H1 (cell line): Measurements from ENCODE around the gene ARMH3. TPM values are rescaled to one million over a fixed set of nuclear protein-coding genes. Genes with fewer than 3 reads are reported as not detected.

Experiments
- CTCF ChIA-PET: fragments of 300-600 bp; sonication (Branson Sonifier 250); formaldehyde crosslinking; loops from one replicate; lab custom pipeline; 2021; ENCODE audit not compliant: partially characterized antibody; lab: Charles Lee
- POLR2A ChIA-PET: fragments of 300-600 bp; sonication (Branson Sonifier 250); formaldehyde crosslinking; loops from one replicate; lab custom pipeline; 2021; ENCODE audit warnings: inconsistent platforms; ENCODE audit not compliant: partially characterized antibody; lab: Charles Lee
- DNase-seq, 2 experiments: peaks; one replicate each; pipeline versions ENCODE4 v3.0.0 to v3.0.0-alpha.2; 2010 to 2022; ENCODE audit warnings: low spot score in 2 of 2, low read depth in 1 of 2, mixed read lengths in 1 of 2
- FAIRE-seq: peaks from 2 replicates; lab custom pipeline; 2011; peaks lifted over from hg19 to GRCh38; lab: Jason Lieb, UNC
- H2AFZ ChIP-seq: 2 replicates; pipeline ENCODE4 v1.8.1; 2012; ENCODE audit warnings: low read length, inconsistent platforms
- H2AK5ac ChIP-seq: 2 replicates; pipeline ENCODE4 v1.6.1; 2013; ENCODE audit warnings: low read depth, low read length
- H2BK120ac ChIP-seq: replicated peaks from 2 replicates; pipeline ENCODE3; 2013; ENCODE audit warnings: low read depth, low read length, inconsistent platforms
- H2BK12ac ChIP-seq: 2 replicates; pipeline ENCODE4 v1.6.1; 2013; ENCODE audit warnings: low read depth, low read length
- H2BK15ac ChIP-seq: 2 replicates; pipeline ENCODE4 v1.6.1; 2013; ENCODE audit warnings: low read length
- H2BK20ac ChIP-seq: 2 replicates; pipeline ENCODE4 v1.6.1; 2013; ENCODE audit warnings: low read length
- H2BK5ac ChIP-seq: 2 replicates; pipeline ENCODE4 v1.6.1; 2013; ENCODE audit warnings: low read depth, low read length
- H3K14ac ChIP-seq: 2 replicates; pipeline ENCODE4 v1.6.1; 2013; ENCODE audit warnings: inconsistent platforms; ENCODE audit not compliant: insufficient read length
- H3K18ac ChIP-seq: 2 replicates; pipeline ENCODE4 v1.6.1; 2013; ENCODE audit warnings: low read length; ENCODE audit errors: extremely low read depth
- H3K23ac ChIP-seq: 2 replicates; pipeline ENCODE4 v1.6.1; 2013; ENCODE audit warnings: inconsistent platforms; ENCODE audit not compliant: insufficient read length
- H3K23me2 ChIP-seq: 2 replicates; pipeline ENCODE4 v1.6.1; 2013; ENCODE audit warnings: low read depth, low read length
- H3K27ac ChIP-seq: 2 replicates; pipeline ENCODE4 v1.6.1; 2011; ENCODE audit warnings: low read depth, low read length, inconsistent platforms
- H3K27me3 ChIP-seq, 4 experiments: replicated peaks in 1 of 4; 1 replicate in 1 of 4; 2 replicates in 3 of 4; pipeline versions ENCODE4 v1.6.1 to v1.8.1; 2011 to 2013; ENCODE audit warnings: low read length in 3 of 4, mild to moderate bottlenecking in 3 of 4, inconsistent platforms in 2 of 4, mixed read lengths in 2 of 4, moderate library complexity in 1 of 4; ENCODE audit not compliant: control insufficient read depth in 3 of 4, insufficient read depth in 3 of 4; ENCODE audit errors: extremely low read depth in 1 of 4
- H3K36me3 ChIP-seq, 4 experiments: 2 replicates each; pipeline versions ENCODE4 v1.6.1 to v1.8.1; 2011 to 2013; ENCODE audit warnings: mild to moderate bottlenecking in 4 of 4, low read length in 3 of 4, moderate library complexity in 2 of 4, control low read depth in 1 of 4, inconsistent platforms in 1 of 4; ENCODE audit not compliant: insufficient read depth in 4 of 4, control insufficient read depth in 2 of 4
- H3K4ac ChIP-seq: replicated peaks from 2 replicates; pipeline ENCODE3; 2013; ENCODE audit warnings: low read length, low read depth, mixed read lengths, inconsistent platforms; ENCODE audit not compliant: insufficient read length
- H3K4me1 ChIP-seq, 4 experiments: replicated peaks in 1 of 4; 1 replicate in 1 of 4; 2 replicates in 3 of 4; pipeline versions ENCODE4 v1.6.1 to v1.8.1; 2011 to 2013; ENCODE audit warnings: low read length in 3 of 4, inconsistent platforms in 2 of 4, mixed read lengths in 1 of 4; ENCODE audit not compliant: insufficient read depth in 4 of 4, control insufficient read depth in 3 of 4
- H3K4me2 ChIP-seq, 2 experiments: 2 replicates each; pipeline versions ENCODE4 v1.6.1 to v1.8.1; 2011 to 2013; ENCODE audit warnings: low read depth in 2 of 2, low read length in 2 of 2, control low read depth in 1 of 2, inconsistent platforms in 1 of 2, mild to moderate bottlenecking in 1 of 2; ENCODE audit not compliant: insufficient read depth in 1 of 2
- H3K4me3 ChIP-seq, 4 experiments: fragments of 200-600, 300-600 bp in 1 of 4; sonication (generic), shearing (Covaris generic), sonication (Bioruptor Twin) in 1 of 4; 2 replicates each; pipeline versions ENCODE4 v1.5.1 to v1.8.1; 2011 to 2016; ENCODE audit warnings: low read length in 4 of 4, low read depth in 3 of 4, control low read depth in 2 of 4, inconsistent platforms in 2 of 4, mild to moderate bottlenecking in 2 of 4, mixed read lengths in 1 of 4, moderate library complexity in 1 of 4; ENCODE audit not compliant: insufficient read depth in 2 of 4; ENCODE audit errors: extremely low read depth in 1 of 4
- H3K56ac ChIP-seq: replicated peaks from 2 replicates; pipeline ENCODE3; 2013; ENCODE audit warnings: low read depth, mild to moderate bottlenecking, mixed read lengths, low read length, inconsistent platforms; ENCODE audit not compliant: insufficient read length
- H3K79me1 ChIP-seq: 2 replicates; pipeline ENCODE4 v1.6.1; 2013; ENCODE audit warnings: low read depth, low read length, control low read depth
- H3K79me2 ChIP-seq, 2 experiments: 2 replicates each; pipeline versions ENCODE4 v1.6.1 to v1.8.1; 2012 to 2013; ENCODE audit warnings: low read length in 2 of 2, mild to moderate bottlenecking in 2 of 2, inconsistent platforms in 1 of 2; ENCODE audit not compliant: insufficient read depth in 2 of 2, control insufficient read depth in 1 of 2
- H3K9ac ChIP-seq, 4 experiments: replicated peaks in 1 of 4; 1 replicate in 1 of 4; 2 replicates in 3 of 4; pipeline versions ENCODE4 v1.6.1 to v1.8.1; 2011 to 2013; ENCODE audit warnings: low read depth in 3 of 4, low read length in 3 of 4, control low read depth in 2 of 4, mild to moderate bottlenecking in 2 of 4, moderate library complexity in 2 of 4, inconsistent platforms in 1 of 4; ENCODE audit errors: extremely low read depth in 1 of 4
- H3K9me3 ChIP-seq, 2 experiments: 2 replicates each; pipeline versions ENCODE4 v1.6.1 to v1.8.1; 2012 to 2013; ENCODE audit warnings: mild to moderate bottlenecking in 2 of 2, moderate library complexity in 2 of 2, control low read depth in 1 of 2, inconsistent platforms in 1 of 2, low read depth in 1 of 2, low read length in 1 of 2, mixed read lengths in 1 of 2; ENCODE audit not compliant: insufficient read depth in 2 of 2
- H4K20me1 ChIP-seq, 2 experiments: replicated peaks in 1 of 2; 2 replicates each; pipeline versions ENCODE3 to v1.8.1; 2011 to 2013; ENCODE audit warnings: inconsistent platforms in 2 of 2, low read length in 2 of 2, mild to moderate bottlenecking in 1 of 2; ENCODE audit not compliant: insufficient read depth in 2 of 2, control insufficient read depth in 1 of 2
- H4K5ac ChIP-seq: 2 replicates; pipeline ENCODE4 v1.6.1; 2013; ENCODE audit warnings: low read length, low read depth, mixed read lengths, inconsistent platforms; ENCODE audit not compliant: insufficient read length
- H4K8ac ChIP-seq: 2 replicates; pipeline ENCODE4 v1.8.0; 2013; ENCODE audit warnings: mild to moderate bottlenecking, moderate library complexity, low read length, inconsistent platforms; ENCODE audit not compliant: insufficient read depth; ENCODE audit errors: extremely low read depth
- H4K91ac ChIP-seq: replicated peaks from 2 replicates; pipeline ENCODE3; 2013; ENCODE audit warnings: low read length, mixed read lengths, inconsistent platforms; ENCODE audit not compliant: insufficient read length
- BCL11A ChIP-seq, 2 experiments: IDR thresholded peaks; one replicate each; pipeline ENCODE4 v1.6.1; 2011; ENCODE audit warnings: low read depth in 2 of 2, low read length in 2 of 2, mild to moderate bottlenecking in 2 of 2
- BRCA1 ChIP-seq: IDR thresholded peaks from 2 replicates; pipeline ENCODE4 v1.6.1; 2012; ENCODE audit warnings: low read depth, low read length, improper control_type of control experiment
- GTF2F1 ChIP-seq: IDR thresholded peaks from 2 replicates; pipeline ENCODE4 v1.6.1; 2012; ENCODE audit warnings: low read depth, low read length, improper control_type of control experiment, borderline replicate concordance
- JUND ChIP-seq: IDR thresholded peaks from 2 replicates; pipeline ENCODE4 v1.6.1; 2011; ENCODE audit warnings: mild to moderate bottlenecking, improper control_type of control experiment, low read length
- KDM4A ChIP-seq: IDR thresholded peaks from one replicate; pipeline ENCODE4 v1.7.1; 2012; ENCODE audit warnings: low read depth, mild to moderate bottlenecking, moderate library complexity, low read length, inconsistent platforms; ENCODE audit not compliant: severe bottlenecking
- POLR2A ChIP-seq, 2 experiments: IDR thresholded peaks; 1 replicate in 1 of 2; 2 replicates in 1 of 2; pipeline ENCODE4 v1.6.1; 2011; ENCODE audit warnings: low read depth in 2 of 2, low read length in 2 of 2, mild to moderate bottlenecking in 2 of 2; ENCODE audit errors: control extremely low read depth in 1 of 2
- RAD21 ChIP-seq, 2 experiments: IDR thresholded peaks in 1 of 2; conservative IDR thresholded peaks in 1 of 2; 2 replicates each; pipeline ENCODE4 v1.6.1; 2011; ENCODE audit warnings: low read depth in 2 of 2, low read length in 2 of 2, improper control_type of control experiment in 1 of 2, inconsistent platforms in 1 of 2, mild to moderate bottlenecking in 1 of 2, moderate library complexity in 1 of 2
- RBBP5 ChIP-seq: IDR thresholded peaks from 2 replicates; pipeline ENCODE4 v1.7.1; 2012; ENCODE audit warnings: low read depth, mild to moderate bottlenecking, inconsistent platforms, low read length, moderate library complexity, borderline replicate concordance
- RFX5 ChIP-seq: IDR thresholded peaks from 2 replicates; pipeline ENCODE4 v1.6.1; 2011; ENCODE audit warnings: low read depth, low read length, improper control_type of control experiment, borderline replicate concordance
- RNF2 ChIP-seq: fragments of 200-900, 300-1000 bp; sonication (generic); IDR thresholded peaks from 2 replicates; pipeline ENCODE4 v1.7.1; 2016; ENCODE audit warnings: borderline replicate concordance, low read depth, mild to moderate bottlenecking, antibody characterized with exemption, low read length; ENCODE audit not compliant: poor library complexity, severe bottlenecking; ENCODE audit errors: missing control alignments
- SP4 ChIP-seq: IDR thresholded peaks from 2 replicates; pipeline ENCODE4 v1.6.1; 2012; ENCODE audit warnings: low read length, inconsistent platforms
- TAF1 ChIP-seq: IDR thresholded peaks from 2 replicates; pipeline ENCODE4 v1.6.1; 2011; ENCODE audit warnings: mild to moderate bottlenecking, low read depth, low read length
- WGBS, 2 experiments: shearing (Covaris generic) in 1 of 2; methylation state at CpG; one replicate each; pipeline versions ENCODE4 v1.1.6 to v1.1.7; 2013 to 2015; ENCODE audit warnings: low lambda C conversion rate in 2 of 2, mixed read lengths in 2 of 2, inconsistent platforms in 1 of 2, low coverage in 1 of 2, missing lambda C conversion rate in 1 of 2; ENCODE audit not compliant: insufficient replicate concordance in 2 of 2, insufficient coverage in 1 of 2, insufficient read length in 1 of 2; ENCODE audit errors: extremely low coverage in 1 of 2, missing lambda C conversion rate in 1 of 2; 5-methylcytosine and 5-hydroxymethylcytosine counted together
- polyA plus RNA-seq, 7 experiments: library from polyadenylated mRNA; depleted of rRNA in 3 of 7; stranded (reverse) in 5 of 7; unstranded in 2 of 7; fragments of >200 nt in 5 of 7; fragments of 200-250 nt in 2 of 7; gene quantifications; 1 replicate in 5 of 7; 2 replicates in 1 of 7; 4 replicates in 1 of 7; pipeline versions ENCODE4 v1.2.1 to v1.2.3, GENCODE V29; 2011 to 2013; ENCODE audit warnings: missing spikeins in 2 of 7, mixed read lengths in 2 of 7
- total RNA-seq: library from RNA; stranded (reverse); fragmentation: NEBNext Ultra II Directional; extraction: Animal tissue kit (Norgen Biotek cat#: 25700); gene quantifications from 2 replicates; pipeline ENCODE4 v1.2.1, GENCODE V29; 2021
- TF ChIP-seq, protein P1 (sequence below): IDR thresholded peaks from 2 replicates; pipeline ENCODE4 v1.6.1; 2012; ENCODE audit warnings: inconsistent platforms

Gene ARMH3
- total and polyA plus RNA-seq, 2 of the 8 experiments (the other 6 are each of a cell fraction or from before 2014, with no cell fraction given) = 11.6 to 18.3 TPM

GRCh38 chr10:101995451-101996063 is 60.4 kb downstream of the ARMH3 start:
- Histone ChIP-seq H3K23me2 (no peaks in the 10 kb centered on the region), H2AK5ac (no peak overlapping the region), H3K14ac (no peak overlapping the region), H2BK12ac (no peak overlapping the region), H4K20me1 (no peaks in the 10 kb centered on the region), H2BK120ac (no peak overlapping the region), H3K79me2 (no peaks in the 10 kb centered on the region), H3K36me3 (peaks cover 0 to 11% (median 5%) of the 10 kb centered on the region in 4 experiments; a peak in 5 of 8 replicates), H2BK5ac (no peak overlapping the region), H4K8ac (no peak overlapping the region), H3K27me3 (no peaks in the 10 kb centered on the region), H3K27ac (no peak overlapping the region), H3K79me1 (no peaks in the 10 kb centered on the region), H3K4me3 (no peak overlapping the region), H2BK20ac (no peak overlapping the region), H3K4ac (no peak overlapping the region), H3K4me2 (no peak overlapping the region), H3K23ac (no peak overlapping the region), H3K9me3 (no peaks in the 10 kb centered on the region), H4K91ac (no peak overlapping the region), H3K4me1 (no peaks in the 10 kb centered on the region), H4K5ac (no peak overlapping the region), H3K18ac (no peak overlapping the region), H2AFZ (no peak overlapping the region), H2BK15ac (no peak overlapping the region), H3K9ac (no peak overlapping the region), H3K56ac (no peak overlapping the region)
- ChIA-PET POLR2A (no interaction called here), CTCF (interaction anchor here (1.0 to 8.3 kb wide), 7 partner anchors 11 to 161 kb away, joined by 3 to 53 read pairs (median 4); no protein-coding TSS in a partner anchor)
- DNase-seq (no peak), FAIRE-seq (no peak)
- 92% methylated on average over 1 of the region's 1 CpG; no CpG with 5 or more reads in 1 of the 2 experiments for WGBS, 2 experiments
- no peak for TF ChIP-seq RBBP5
- TF ChIP-seq BRCA1 = no peak
- no peak for TF ChIP-seq RFX5
- no peak for TF ChIP-seq JUND
- TF ChIP-seq TAF1 = no peak
- no peak for TF ChIP-seq RNF2
- TF ChIP-seq RAD21 (IDR thresholded peaks at IDR 0.05 in 1 of 2, conservative IDR thresholded peaks at IDR 0.05 in 1 of 2; ENCODE audit: low read depth in 2 of 2, low read length in 2 of 2) = no peak
- no peak for TF ChIP-seq SP4
- no peak for TF ChIP-seq POLR2A (IDR thresholded peaks at IDR 0.05; ENCODE audit: control extremely low read depth in 1 of 2, low read depth in 2 of 2, low read length in 2 of 2)
- TF ChIP-seq, protein P1, sequence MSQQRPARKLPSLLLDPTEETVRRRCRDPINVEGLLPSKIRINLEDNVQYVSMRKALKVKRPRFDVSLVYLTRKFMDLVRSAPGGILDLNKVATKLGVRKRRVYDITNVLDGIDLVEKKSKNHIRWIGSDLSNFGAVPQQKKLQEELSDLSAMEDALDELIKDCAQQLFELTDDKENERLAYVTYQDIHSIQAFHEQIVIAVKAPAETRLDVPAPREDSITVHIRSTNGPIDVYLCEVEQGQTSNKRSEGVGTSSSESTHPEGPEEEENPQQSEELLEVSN = no peak
- TF ChIP-seq KDM4A = no peak
- no peak for TF ChIP-seq GTF2F1
- TF ChIP-seq BCL11A (IDR thresholded peaks at IDR 0.05; ENCODE audit: low read depth in 2 of 2, low read length in 2 of 2) = no peak
